Neural progenitor cell (in vitro differentiated cells): Measurements from ENCODE around the gene CD44.

ENCODE experiments used
- EZH2 ChIP-seq: fragments of 200-600 bp; sonication (generic); IDR thresholded peaks from 2 replicates; pipeline ENCODE4 v1.6.1; 2017; ENCODE audit warnings: antibody characterized with exemption, mild to moderate bottlenecking, moderate library complexity
- EZH2phosphoT487 ChIP-seq: fragments of 200-600 bp; sonication (generic); IDR thresholded peaks from 2 replicates; pipeline ENCODE4 v1.6.1; 2017; ENCODE audit warnings: antibody characterized with exemption
- TF ChIP-seq, protein P1 (sequence below): fragments of 200-600 bp; sonication (generic); IDR thresholded peaks from 2 replicates; pipeline ENCODE4 v1.5.1; 2017; ENCODE audit warnings: antibody characterized with exemption, mild to moderate bottlenecking

DNA sequence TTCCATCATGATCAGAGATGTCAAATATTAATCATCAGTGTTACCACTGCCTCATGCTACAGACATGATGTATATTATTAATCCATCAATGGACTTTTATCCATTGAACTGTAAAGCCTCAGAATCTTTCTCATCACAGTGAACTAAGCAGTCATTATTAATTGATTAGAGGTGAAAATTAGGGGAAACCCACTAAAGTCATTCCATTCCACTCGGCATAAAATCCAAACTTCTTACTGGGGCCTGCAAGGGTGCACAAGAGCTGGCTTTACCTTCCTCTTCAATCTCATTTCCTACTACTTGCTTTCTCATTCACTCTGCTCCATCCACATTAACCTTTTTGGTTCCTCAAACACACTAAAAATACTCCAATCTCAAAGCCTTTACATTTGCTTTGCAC is 7.9 kb upstream of the CD44 start:
- TF ChIP-seq, protein P1, sequence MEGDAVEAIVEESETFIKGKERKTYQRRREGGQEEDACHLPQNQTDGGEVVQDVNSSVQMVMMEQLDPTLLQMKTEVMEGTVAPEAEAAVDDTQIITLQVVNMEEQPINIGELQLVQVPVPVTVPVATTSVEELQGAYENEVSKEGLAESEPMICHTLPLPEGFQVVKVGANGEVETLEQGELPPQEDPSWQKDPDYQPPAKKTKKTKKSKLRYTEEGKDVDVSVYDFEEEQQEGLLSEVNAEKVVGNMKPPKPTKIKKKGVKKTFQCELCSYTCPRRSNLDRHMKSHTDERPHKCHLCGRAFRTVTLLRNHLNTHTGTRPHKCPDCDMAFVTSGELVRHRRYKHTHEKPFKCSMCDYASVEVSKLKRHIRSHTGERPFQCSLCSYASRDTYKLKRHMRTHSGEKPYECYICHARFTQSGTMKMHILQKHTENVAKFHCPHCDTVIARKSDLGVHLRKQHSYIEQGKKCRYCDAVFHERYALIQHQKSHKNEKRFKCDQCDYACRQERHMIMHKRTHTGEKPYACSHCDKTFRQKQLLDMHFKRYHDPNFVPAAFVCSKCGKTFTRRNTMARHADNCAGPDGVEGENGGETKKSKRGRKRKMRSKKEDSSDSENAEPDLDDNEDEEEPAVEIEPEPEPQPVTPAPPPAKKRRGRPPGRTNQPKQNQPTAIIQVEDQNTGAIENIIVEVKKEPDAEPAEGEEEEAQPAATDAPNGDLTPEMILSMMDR = no peak
- TF ChIP-seq EZH2 = no peak
- TF ChIP-seq EZH2phosphoT487 = no peak
